Measurements from ENCODE around the gene MBD6. TPM values are rescaled to one million over a fixed set of nuclear protein-coding genes. Genes with fewer than 3 reads are reported as not detected.
A peak's percentile ranks its signal among the peaks of the same experiment; 100 is the strongest.

Gene MBD6
- polyA plus RNA-seq, 2 of the 4 experiments (the other 2 are of a cell fraction): 4.6 to 24.2 TPM

DNA sequence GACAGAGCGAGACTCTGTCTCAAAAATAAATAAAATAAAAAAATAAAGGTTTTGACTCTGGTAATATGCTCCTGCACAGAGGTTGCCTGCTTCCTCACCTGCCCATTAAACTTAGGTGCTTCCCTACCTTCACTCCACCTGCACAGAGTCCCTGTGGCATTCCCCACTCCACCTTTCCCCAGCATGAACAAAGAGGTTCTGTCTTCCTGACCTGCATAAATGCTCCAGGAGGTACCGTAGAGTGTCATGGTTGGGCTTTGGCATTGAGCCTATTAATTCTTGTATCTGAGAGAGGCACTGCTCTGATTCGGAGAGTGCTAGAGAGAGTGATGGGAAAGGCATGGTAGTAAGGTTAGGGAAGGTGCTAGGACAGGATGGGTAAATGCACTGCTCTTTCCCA lies 49.2 kb upstream of the MBD6 start:
- ChIA-PET CTCF (interaction anchor here (1.5 to 19.9 kb wide), 5 partner anchors 11 to 40 kb away, joined by 4 to 240 read pairs (median 9); partner anchors contain the start of genes GLI1 and MARS1), POLR2A (no interaction called here)
- ATAC-seq: no peak
- no peak for TF ChIP-seq HEYL (CRISPR knock-in tag; IDR thresholded peaks at IDR 0.05)
- TF ChIP-seq NR3C1 (IDR thresholded peaks at IDR 0.05): no peak
- no peak for TF ChIP-seq JUNB (IDR thresholded peaks at IDR 0.05)
- no peak for TF ChIP-seq CHD2 (IDR thresholded peaks at IDR 0.05; ENCODE audit: low read length, partially characterized antibody)
- TF ChIP-seq, protein P1, sequence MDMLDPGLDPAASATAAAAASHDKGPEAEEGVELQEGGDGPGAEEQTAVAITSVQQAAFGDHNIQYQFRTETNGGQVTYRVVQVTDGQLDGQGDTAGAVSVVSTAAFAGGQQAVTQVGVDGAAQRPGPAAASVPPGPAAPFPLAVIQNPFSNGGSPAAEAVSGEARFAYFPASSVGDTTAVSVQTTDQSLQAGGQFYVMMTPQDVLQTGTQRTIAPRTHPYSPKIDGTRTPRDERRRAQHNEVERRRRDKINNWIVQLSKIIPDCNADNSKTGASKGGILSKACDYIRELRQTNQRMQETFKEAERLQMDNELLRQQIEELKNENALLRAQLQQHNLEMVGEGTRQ (IDR thresholded peaks at IDR 0.05): no peak
- TF ChIP-seq HES2 (IDR thresholded peaks at IDR 0.05): no peak
- no peak for TF ChIP-seq CBX2 (IDR thresholded peaks at IDR 0.05; ENCODE audit: borderline replicate concordance, low read depth)
- no peak for TF ChIP-seq ESRRA (IDR thresholded peaks at IDR 0.05; ENCODE audit: borderline replicate concordance, low read length)
- no peak for DNase-seq (ENCODE audit: low read depth in 1 of 2, low spot score in 1 of 2)
- Histone ChIP-seq H3K4me3 (no peak overlapping the region), H3K4me1 (peaks cover 12% of the 10 kb centered on the region; the same call in 2 of the 3 replicates), H3K27ac (no peak overlapping the region), H3K4me2 (no peak overlapping the region), H3K9me3 (no peaks in the 10 kb centered on the region)
- WGBS (ENCODE audit: missing lambda C conversion rate): 64% methylated on average over 3 of the region's 3 CpGs
- no peak for FAIRE-seq

GRCh38 chr12:57473886-57474285 lies 48.7 kb upstream of the MBD6 start:
- DNase-seq (ENCODE audit: low read depth in 1 of 2, low spot score in 1 of 2): no peak
- Histone ChIP-seq H3K27ac (no peak overlapping the region), H3K4me2 (no peak overlapping the region), H3K9me3 (no peaks in the 10 kb centered on the region), H3K4me3 (no peak overlapping the region), H3K4me1 (peaks cover 14% of the 10 kb centered on the region; the same call in 2 of the 3 replicates)
- no peak for FAIRE-seq
- CTCF ChIA-PET: interaction anchor here (1.7 to 19.9 kb wide), 4 partner anchors 12 to 21 kb away, joined by 6 to 240 read pairs (median 10); partner anchors contain the start of genes GLI1 and MARS1
- WGBS (ENCODE audit: missing lambda C conversion rate): 60% methylated on average over 5 of the region's 5 CpGs
- TF ChIP-seq CHD2 (IDR thresholded peaks at IDR 0.05; ENCODE audit: low read length, partially characterized antibody) (no peak), HMGXB4 (CRISPR knock-in tag; IDR thresholded peaks at IDR 0.05; ENCODE audit: borderline replicate concordance) (no peak), MAFK (IDR thresholded peaks at IDR 0.05; ENCODE audit: partially characterized antibody) (no peak), FOXS1 (CRISPR knock-in tag; IDR thresholded peaks at IDR 0.05) (no peak), CBX2 (IDR thresholded peaks at IDR 0.05; ENCODE audit: borderline replicate concordance, low read depth) (no peak), ZFP36 (IDR thresholded peaks at IDR 0.05; ENCODE audit: borderline replicate concordance, partially characterized antibody) (no peak), JUNB (IDR thresholded peaks at IDR 0.05) (no peak), SMC3 (IDR thresholded peaks at IDR 0.05) (no peak), RFX5 (IDR thresholded peaks at IDR 0.05) (no peak), HEYL (CRISPR knock-in tag; IDR thresholded peaks at IDR 0.05) (no peak), PHF8 (IDR thresholded peaks at IDR 0.05; ENCODE audit: borderline replicate concordance, low read depth) (no peak), TFCP2L1 (CRISPR knock-in tag; IDR thresholded peaks at IDR 0.05) (no peak), NPAS2 (CRISPR knock-in tag; IDR thresholded peaks at IDR 0.05; ENCODE audit: borderline replicate concordance) (no peak)
- TF ChIP-seq, protein P2, sequence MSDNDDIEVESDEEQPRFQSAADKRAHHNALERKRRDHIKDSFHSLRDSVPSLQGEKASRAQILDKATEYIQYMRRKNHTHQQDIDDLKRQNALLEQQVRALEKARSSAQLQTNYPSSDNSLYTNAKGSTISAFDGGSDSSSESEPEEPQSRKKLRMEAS (IDR thresholded peaks at IDR 0.05): no peak
- POLR2A ChIA-PET: no interaction called here
- ATAC-seq: no peak

DNA sequence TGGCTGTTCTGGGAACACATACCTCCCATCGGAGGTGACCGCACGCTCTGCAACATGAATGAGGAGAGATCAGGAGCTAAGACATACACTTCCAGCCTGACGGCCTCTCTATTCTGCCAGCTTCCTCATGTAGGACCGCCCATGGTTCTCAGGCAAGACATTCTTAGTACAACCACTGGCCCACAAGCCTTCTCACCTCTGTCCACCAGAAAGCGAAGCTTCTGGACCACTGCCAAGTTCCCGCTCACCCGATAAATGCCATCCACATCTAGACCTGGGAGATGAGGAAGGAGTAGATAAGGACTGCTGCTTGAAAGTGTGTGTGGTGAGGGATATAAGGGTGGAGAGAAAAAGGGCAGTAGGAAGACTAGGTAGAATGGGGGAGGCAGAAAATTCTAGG lies 48.2 kb upstream of the MBD6 start:
- FAIRE-seq: no peak
- ChIA-PET CTCF (interaction anchor here (1.0 to 19.9 kb wide), 5 partner anchors 11 to 22 kb away, joined by 6 to 240 read pairs (median 9); partner anchors contain the start of genes GLI1 and MARS1), POLR2A (no interaction called here)
- H3K9me3 ChIP-seq: no peaks in the 10 kb centered on the region
- no peak for DNase-seq (ENCODE audit: low read depth in 1 of 2, low spot score in 1 of 2)
- peak in 1 of 2 experiments; percentile 5; a peak in 1 of 6 replicates for ATAC-seq
- no peak overlapping the region for H3K4me3 ChIP-seq
- H3K4me2 ChIP-seq: no peak overlapping the region
- WGBS (ENCODE audit: missing lambda C conversion rate): 83% methylated on average over 8 of the region's 8 CpGs
- TF ChIP-seq ZSCAN20 (CRISPR knock-in tag; IDR thresholded peaks at IDR 0.05) (no peak), ESRRA (IDR thresholded peaks at IDR 0.05; ENCODE audit: borderline replicate concordance, low read length) (no peak), BHLHE40 (IDR thresholded peaks at IDR 0.05; ENCODE audit: low read depth, low read length) (no peak), MAFK (IDR thresholded peaks at IDR 0.05; ENCODE audit: partially characterized antibody) (no peak), CEBPB (IDR thresholded peaks at IDR 0.05) (no peak), CHD2 (IDR thresholded peaks at IDR 0.05; ENCODE audit: low read length, partially characterized antibody) (no peak), SREBF2 (IDR thresholded peaks at IDR 0.05) (no peak), RNF2 (IDR thresholded peaks at IDR 0.05; ENCODE audit: borderline replicate concordance, low read depth) (no peak), HDAC2 (IDR thresholded peaks at IDR 0.05) (no peak), MAZ (IDR thresholded peaks at IDR 0.05; ENCODE audit: borderline replicate concordance, low read depth, low read length) (no peak), SMC3 (IDR thresholded peaks at IDR 0.05) (no peak), REST (IDR thresholded peaks at IDR 0.05) (no peak), PHF8 (IDR thresholded peaks at IDR 0.05; ENCODE audit: borderline replicate concordance, low read depth) (no peak)
- peaks cover 14% of the 10 kb centered on the region; the same call in 2 of the 3 replicates for H3K4me1 ChIP-seq
- no peak overlapping the region for H3K27ac ChIP-seq

All from A549 (cell line).